GM19468 (cell line): ENCODE measurements around the gene ZBED5.
"Not testable (repeated sequence)": the region's sequence is repeated elsewhere in the genome, so short reads cannot be mapped to it uniquely, and the experiment has no call there.

Experiments used
- ATAC-seq: cut with Tn5 transposase; IDR thresholded peaks from one replicate; pipeline ENCODE4 v1.9.1; 2021; ENCODE audit warnings: mild to moderate bottlenecking, moderate library complexity, moderate number of reproducible peaks; ENCODE audit not compliant: unreplicated experiment; ENCODE audit errors: extremely low read depth

The ZBED5 gene

GRCh38 chr11:10857709-10858438, at the start of gene ZBED5:
Gene ZBED5, minus strand, starts transcription at chr11:10858053. Its CDS starts 3,108 bp downstream, at chr11:10854945.
- ATAC-seq, result peak; percentile 94

- ATAC-seq, result no peak
These were observed 48.7 kb upstream of the ZBED5 start for GRCh38 chr11:10906521-10906920.

- ATAC-seq, result no peak
These were observed 44.6 kb upstream of the ZBED5 start for GRCh38 chr11:10902301-10903063.

- no peak for ATAC-seq
These were observed 43.0 kb upstream of the ZBED5 start for GRCh38 chr11:10900681-10901415.

- no peak for ATAC-seq
These were observed 41.4 kb upstream of the ZBED5 start for GRCh38 chr11:10899121-10899830.

GRCh38 chr11:10898763-10899025, 40.8 kb upstream of the ZBED5 start:
- ATAC-seq, result no peak

- no peak for ATAC-seq
These were observed 40.3 kb upstream of the ZBED5 start for GRCh38 chr11:10898003-10898762.

GRCh38 chr11:10897150-10897549, 39.3 kb upstream of the ZBED5 start:
- no peak for ATAC-seq

GRCh38 chr11:10896493-10896892, 38.6 kb upstream of the ZBED5 start:
- no peak for ATAC-seq

- ATAC-seq, result no peak
These were observed 37.4 kb upstream of the ZBED5 start for GRCh38 chr11:10895285-10895684.

- no peak for ATAC-seq
These were observed 36.8 kb upstream of the ZBED5 start for GRCh38 chr11:10894666-10895065.

GRCh38 chr11:10893714-10894151, 35.9 kb upstream of the ZBED5 start:
- no peak for ATAC-seq

GRCh38 chr11:10892250-10892649, 34.4 kb upstream of the ZBED5 start:
- no peak for ATAC-seq

GRCh38 chr11:10891151-10891720, 33.4 kb upstream of the ZBED5 start:
- no peak for ATAC-seq

GRCh38 chr11:10890083-10890482, 32.2 kb upstream of the ZBED5 start:
- not testable (repeated sequence) for ATAC-seq

GRCh38 chr11:10887307-10887706, 29.5 kb upstream of the ZBED5 start:
- ATAC-seq, result no peak

GRCh38 chr11:10886652-10887250, 28.9 kb upstream of the ZBED5 start:
- ATAC-seq, result no peak

GRCh38 chr11:10885703-10886363, 28.0 kb upstream of the ZBED5 start:
- no peak for ATAC-seq

- not testable (repeated sequence) for ATAC-seq
These were observed 26.4 kb upstream of the ZBED5 start for GRCh38 chr11:10884292-10884691.
